Liver (tissue), 2 donors: Measurements from ENCODE around the gene ZNF662.
A peak's percentile ranks its signal among the peaks of the same experiment; 100 is the strongest.

ENCODE experiments used
- MAX ChIP-seq: IDR thresholded peaks from 2 replicates; pipeline ENCODE4 v1.6.1; 2016; ENCODE audit warnings: antibody characterized with exemption
- RAD21 ChIP-seq, 2 donors: IDR thresholded peaks; 2 replicates each; pipeline ENCODE4 v1.6.1; 2016; ENCODE audit warnings: antibody characterized with exemption in 2 of 2, mild to moderate bottlenecking in 2 of 2
- donor health status: healthy.

DNA sequence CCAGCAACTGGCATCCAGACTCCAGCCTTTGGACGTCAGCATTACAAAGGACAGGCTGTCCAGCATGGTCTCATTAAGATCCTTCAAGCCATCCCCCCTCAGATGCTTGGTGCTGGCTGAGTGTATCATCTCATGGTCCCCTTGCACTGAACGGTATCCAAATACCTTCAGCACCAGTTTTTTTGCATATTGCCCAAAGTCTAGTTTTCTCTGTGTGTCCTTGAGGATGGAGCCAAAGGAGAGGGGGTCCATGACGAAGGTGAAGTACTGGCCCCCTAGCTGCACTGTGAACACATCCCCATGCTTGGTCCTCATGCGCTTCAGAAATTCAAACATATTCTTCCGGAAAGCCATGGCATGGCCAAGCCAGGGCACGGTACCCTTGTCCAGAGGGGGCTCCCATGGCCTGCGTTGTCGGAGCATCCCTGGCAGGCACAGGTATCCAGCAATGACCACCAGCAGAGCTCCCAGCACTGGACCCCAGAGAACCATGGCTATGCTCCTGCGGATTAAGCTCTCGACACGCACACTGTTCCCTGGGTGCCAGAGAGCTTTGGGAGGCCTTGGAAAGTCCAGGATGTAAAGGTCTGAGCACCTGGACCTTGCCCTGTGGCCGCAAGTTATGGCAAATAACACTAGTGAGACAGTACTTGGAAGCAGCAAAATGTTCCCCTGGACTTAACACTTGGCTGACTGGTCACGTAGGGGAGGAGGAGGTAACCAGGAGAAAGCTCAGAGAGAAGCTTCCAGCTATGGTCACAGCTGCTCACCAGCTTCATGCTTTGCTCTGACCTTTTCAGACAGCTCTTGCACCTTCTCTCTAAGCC, 30.4 kb upstream of the ZNF662 start, which contains the start of gene CYP8B1:
- TF ChIP-seq MAX = peak; percentile 82
- TF ChIP-seq RAD21 (IDR thresholded peaks at IDR 0.05) = peak; percentile 53 to 64
